HG02840 (cell line): Measurements from ENCODE around the gene FAM89B.

Experiments
- ATAC-seq: cut with Tn5 transposase; IDR thresholded peaks from one replicate; pipeline ENCODE4 v1.9.1; 2021; ENCODE audit warnings: mild to moderate bottlenecking, moderate library complexity, moderate number of reproducible peaks; ENCODE audit not compliant: unreplicated experiment, low FRiP score

The FAM89B gene

DNA sequence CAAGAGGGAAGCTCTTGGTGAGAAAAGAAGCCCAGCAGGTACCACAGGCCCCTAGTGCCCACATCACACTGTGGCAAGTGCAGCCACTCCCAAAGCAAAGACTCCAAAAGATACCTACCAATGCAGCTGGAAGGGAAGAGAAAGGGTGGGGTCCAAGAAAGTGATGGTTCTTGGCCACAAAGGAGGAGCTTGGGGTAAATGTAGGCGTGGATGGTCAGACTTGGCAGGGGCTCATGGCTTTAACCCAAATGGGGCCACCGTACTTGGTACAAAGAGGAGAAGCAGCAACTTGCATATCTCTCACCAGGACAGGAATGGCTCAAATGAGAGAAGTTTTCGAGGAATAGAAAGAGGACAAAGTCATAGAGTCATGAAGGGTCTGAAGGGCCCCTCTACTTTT lies 36.9 kb downstream of the FAM89B start:
- no peak for ATAC-seq

DNA sequence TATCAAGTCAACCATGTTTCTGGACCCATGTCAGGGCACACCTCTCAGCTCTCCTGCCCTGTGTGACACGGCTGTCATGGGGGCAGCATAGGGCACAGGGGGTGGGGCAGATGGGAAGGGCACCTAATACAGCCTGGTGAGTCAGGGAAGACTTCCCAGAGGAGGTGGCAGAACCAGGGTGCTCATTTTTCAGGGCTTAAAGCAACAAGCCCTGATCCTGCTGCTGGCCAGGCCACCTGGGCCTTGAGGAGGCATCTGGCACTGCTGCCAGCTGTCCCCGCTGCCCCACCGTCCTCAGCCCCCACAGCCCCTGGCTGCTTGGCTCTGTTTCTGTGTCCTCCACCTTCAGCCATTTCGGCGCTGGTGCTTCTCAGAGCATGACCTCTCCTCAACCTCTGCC lies 37.3 kb downstream of the FAM89B start:
- ATAC-seq = no peak

DNA sequence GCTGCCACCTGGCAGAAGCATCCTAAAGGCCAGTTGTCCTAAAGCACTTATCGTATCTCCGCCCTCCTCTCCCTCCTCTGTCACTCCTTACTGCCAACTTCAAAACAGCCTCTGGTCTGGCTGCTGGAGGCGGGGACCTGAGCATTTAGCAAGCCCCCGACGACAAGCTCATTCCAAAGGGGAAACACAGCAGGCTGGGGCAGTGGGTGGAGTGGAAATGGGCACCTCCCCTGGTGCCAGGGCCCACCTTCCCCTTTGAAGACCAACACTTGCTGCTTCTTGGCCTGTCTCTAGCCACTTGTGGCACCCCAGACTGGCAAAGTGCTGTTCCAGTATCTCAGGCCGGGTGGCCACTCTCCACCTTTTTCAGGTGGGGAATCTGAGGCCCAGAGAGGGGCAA lies 38.1 kb downstream of the FAM89B start:
- ATAC-seq = no peak

DNA sequence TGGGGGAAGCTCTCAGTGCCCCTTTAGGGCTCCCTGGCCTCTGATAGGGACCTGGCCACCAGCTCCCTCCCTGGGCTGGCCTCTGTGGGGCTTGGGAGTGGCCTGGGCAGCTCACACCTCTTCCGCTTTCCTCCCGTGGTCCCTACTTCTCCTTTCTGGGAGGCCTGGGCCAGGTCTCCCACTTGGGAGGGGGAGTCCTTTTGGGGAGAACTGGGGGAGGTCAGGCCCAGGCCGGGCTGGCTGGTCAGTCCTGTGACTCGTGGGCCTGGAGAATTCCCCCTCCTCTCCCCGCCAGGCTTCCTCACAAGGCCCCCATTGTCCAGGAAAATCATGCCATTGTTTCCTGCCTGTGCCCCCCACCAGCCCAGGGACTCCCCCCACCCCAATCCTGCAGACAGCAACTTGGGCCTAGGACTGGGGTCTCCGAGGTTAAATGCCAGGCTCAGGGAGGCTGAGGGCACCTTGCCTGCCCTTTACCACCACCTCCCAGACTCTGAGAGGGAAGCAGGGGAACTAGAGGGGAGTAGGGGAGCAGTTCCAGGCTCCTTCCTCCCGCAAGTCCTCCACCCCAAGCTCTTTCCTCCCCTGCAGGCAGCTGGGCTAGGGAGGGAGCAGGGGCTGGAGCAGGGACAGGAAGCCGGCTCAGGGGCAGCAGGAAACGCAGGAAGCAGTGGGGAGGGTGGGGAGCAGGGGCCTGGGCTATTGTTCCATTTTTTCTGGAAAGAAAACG lies 38.9 kb downstream of the FAM89B start:
- no peak for ATAC-seq

DNA sequence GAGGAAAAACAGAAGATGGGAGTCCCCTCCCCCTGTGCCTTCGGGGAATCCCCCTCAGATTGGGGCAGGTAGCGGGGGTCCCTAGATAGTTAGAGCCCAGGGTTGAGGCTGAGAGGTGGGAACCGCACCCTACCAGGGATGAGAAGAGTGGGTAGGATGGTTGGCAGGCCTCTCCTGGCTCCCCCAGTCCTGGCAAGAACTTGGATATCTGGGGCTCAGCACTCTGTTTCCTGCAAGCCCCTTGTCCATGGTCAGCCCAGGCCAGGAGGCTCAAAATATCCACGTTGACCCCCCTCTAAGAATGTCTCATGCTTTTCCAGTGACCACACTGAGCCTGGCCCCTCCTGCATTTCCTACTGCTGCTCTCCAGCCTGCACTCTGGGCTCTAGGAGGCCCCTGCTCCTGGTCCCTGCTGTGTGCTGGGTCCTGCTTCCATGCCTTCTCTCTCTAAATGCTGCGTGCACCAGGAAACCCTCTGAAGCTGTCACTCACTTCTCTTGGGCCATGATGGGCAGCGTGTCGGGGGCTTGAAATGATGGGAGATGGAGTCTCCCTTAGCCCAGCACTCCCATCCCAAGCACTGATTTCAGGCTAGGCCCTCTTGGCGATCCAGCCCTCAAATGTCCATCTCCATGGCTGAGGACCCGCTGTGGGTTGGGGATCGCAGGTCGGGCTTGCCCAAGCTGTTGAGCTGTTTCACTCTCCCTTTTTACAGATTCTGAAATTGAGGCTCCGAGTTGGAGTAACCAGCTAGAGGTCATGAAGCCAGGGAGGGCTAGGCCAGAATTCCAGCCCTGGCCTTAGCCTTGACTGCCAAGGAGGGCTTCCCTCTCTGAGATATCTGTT lies 39.6 kb downstream of the FAM89B start:
- no peak for ATAC-seq

DNA sequence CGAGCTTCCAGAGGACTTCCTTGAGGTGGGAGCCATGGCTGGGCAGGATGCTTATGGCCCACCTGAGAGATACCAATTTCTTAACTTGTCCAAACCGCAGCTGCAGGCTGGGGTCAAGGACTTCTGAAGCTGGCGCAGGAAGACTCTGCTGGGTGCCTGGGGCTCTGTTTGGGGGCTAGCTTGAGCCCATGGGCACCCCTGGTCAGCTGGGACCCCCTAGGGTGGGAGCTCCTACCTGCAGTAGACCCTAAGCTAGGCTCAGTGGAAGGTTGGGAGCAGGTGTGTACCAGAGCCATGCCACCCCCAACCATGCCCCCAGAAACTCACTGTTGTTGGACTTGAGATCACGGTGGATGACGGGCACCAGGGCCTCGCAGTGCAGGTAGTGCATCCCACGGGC lies 40.4 kb downstream of the FAM89B start:
- ATAC-seq = no peak

DNA sequence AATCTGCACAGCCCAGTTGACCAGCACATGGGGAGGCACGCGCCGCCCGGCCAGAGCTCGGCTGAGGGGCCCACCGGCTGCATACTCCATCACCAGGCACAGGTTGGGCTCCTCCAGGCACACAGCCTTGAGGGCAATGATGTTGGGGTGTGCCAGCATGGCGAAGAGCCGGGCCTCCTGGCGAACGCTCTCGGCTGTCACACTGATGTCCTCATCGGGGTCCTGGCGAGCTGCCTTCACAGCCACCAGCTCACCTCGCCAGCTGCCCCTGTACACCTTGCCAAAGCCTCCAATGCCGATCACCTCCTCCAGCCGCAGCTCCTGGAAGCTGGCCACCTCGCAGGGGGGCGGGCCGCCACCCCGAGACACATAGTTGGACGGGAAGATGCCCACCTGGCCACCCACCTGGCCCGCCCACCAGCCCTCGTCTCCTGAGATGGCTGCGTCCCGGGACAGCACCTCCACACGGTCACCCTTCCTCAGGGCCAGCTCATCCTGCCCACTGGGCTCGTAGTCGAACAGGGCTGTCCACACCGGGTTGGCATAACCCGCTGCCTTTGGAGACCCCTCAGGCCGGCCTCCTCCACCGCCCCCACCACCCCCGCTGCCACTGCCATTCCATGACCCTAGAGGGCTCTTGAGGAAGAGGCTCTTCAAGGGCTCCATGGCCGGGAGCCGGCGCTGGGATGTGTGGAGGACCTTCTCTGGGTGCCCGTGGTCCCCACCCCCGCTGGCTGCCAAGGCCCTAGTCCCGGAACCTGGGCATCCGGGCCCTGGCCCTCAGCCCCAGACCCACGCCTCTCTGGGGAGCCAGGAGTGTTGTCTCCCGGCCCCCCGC lies 41.0 kb downstream of the FAM89B start:
- ATAC-seq = no peak

DNA sequence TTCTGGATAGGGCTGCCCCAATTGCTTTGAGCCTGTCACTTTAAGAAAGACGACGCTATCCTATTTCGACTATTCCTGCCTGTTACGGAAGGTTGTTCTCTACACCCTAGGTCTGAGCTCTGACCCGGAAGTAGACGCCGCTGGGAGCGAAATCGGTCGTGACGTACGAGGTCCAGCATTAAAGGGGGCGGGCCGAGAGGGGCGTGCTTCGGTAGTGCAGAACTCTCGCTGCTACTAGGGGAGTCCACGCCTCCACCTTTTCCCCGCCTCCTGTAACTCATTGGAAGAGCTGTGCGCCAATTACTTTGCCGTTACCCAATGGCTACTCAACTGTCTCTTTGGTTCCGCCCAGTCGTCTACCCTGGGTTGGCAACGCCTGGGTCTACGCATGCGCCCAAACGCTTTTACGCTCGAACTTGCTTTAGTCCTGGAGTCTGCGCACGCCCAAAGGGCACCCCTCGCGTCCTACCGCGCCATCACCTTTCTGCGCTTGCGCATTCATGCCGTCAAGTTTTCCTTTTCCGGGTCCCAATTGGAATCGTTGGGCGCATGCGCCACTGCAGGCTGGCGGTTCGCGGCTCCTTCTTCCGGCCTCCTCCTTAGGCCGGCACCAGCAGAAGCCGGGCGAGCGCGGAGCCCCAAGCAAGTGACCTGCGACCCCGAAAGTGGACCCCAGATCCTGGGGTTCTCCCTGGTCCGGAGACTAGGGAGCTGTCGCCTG lies 43.1 kb downstream of the FAM89B start, which contains the start of gene PCNX3:
PCNX3 (plus strand) TSS at position 548 of the 721 bp plus-strand sequence. CDS start 536 bp downstream, outside the sequence.
- ATAC-seq = peak; percentile 76

DNA sequence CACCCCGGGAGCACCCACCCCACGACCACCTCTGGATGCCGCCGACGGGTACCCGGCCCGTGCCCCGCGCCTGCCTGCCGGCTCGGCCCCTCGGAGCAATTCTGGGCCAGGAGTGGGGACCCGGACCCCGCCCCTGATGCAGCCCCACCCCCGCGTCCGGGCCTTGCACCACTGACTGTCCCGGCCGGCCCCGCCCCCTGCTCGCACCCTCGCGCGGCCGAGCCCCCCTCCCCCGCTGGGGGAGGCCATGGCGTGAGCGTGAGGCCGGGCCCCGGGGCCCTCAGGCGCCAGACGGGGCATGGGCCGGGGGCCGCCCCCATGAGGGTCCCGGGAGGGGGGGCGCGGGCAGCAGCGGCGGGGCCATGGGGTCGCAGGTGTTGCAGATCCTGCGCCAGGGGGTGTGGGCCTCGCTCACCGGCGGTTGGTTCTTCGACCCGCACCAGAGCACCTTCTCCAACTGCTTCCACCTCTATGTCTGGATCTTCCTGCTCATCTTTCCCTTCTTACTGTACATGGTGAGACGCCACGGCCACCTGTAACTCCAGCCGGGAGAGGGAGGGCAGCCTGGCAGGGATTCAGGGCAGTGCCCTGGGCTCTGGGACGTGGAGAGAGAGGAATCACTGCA lies 43.7 kb downstream of the FAM89B start:
- no peak for ATAC-seq

DNA sequence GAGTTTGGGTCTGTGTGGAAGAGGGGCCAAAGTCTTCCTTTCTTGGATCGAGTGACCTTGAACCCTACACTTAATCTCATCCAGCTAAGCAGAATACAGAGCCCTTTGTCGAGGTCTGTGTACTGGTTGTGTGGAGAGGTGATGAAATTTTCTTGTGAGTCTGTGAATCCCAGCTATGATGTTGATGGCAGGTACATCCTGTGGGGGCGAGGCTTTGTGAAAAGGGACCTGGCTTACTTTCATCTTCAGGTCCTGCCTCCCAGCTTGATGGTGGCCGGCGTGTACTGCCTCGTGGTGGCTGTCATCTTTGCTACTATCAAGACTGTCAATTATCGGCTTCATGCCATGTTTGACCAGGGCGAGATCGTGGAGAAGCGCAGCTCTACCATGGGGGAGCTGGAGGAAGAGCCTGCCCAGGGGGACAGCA lies 44.2 kb downstream of the FAM89B start:
- no peak for ATAC-seq

DNA sequence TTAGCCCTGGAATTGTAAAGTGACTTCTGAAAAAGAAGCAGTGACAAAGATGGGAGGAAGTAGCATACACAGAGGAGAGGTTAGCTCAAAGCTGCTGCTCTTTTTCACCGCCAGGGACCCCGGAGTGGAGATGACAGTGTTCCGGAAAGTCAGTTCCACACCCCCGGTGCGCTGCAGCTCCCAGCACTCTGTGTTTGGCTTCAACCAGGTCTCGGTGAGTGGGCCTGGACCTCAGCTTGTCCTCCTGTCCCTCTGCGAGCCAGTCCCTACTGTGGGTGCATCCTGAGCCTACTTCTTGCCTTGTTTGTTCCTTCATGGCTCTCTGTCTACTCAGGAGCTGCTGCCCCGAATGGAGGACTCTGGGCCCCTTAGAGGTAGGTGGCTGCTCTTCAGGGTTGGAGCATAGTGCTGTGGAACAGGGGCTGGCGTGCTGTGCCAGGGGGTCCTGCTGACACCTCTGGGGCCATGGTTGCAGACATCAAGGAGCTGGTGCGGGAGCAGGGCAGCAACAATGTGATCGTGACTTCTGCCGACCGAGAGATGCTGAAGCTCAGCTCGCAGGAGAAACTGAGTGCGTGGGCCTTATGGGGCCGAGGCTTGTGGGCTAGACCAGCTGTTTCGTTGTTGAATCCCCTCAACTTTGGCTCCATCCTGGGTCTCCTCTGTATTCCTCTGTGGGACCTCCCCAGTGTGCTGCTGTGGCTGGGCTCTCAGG lies 45.0 kb downstream of the FAM89B start:
- no peak for ATAC-seq

DNA sequence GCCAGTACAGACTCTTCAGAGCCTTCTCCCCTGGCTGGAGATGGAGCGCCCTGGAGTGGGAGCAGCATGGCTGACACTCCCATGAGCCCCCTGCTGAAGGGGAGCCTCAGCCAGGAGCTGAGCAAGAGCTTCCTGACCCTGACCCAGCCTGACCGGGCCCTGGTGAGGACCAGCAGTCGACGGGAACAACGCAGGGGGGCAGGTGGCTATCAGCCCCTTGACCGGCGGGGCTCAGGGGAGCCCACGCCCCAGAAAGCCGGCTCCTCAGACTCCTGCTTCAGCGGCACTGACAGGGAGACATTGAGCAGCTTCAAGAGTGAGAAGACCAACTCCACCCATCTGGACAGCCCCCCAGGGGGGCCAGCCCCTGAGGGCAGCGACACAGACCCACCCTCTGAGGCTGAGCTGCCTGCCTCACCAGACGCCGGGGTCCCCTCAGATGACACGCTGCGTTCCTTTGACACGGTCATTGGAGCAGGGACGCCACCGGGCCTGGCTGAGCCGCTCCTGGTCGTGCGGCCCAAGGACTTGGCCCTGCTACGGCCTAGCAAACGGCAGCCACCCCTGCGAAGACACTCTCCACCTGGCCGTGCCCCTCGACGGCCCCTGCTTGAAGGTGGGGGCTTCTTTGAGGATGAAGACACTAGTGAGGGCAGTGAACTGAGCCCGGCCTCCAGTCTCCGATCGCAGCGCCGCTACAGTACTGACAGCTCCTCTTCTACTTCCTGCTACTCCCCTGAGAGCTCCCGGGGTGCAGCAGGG lies 45.8 kb downstream of the FAM89B start:
- ATAC-seq = no peak

DNA sequence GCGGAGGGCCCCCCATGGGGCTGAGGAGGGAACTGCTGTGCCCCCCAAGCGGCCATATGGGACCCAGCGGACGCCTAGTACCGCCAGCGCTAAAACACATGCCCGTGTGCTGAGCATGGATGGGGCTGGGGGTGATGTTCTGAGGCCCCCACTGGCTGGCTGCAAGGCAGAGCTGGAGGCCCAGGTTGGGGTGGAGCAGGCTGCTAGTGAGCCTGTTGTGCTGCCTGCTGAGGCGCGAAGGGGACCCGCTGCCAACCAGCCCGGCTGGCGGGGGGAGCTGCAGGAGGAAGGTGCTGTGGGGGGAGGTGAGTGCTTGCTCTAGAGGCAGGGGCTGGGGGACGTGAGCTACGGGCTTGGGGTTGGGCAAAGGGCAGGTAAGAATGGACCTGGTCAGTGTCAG lies 46.4 kb downstream of the FAM89B start:
- ATAC-seq = no peak

DNA sequence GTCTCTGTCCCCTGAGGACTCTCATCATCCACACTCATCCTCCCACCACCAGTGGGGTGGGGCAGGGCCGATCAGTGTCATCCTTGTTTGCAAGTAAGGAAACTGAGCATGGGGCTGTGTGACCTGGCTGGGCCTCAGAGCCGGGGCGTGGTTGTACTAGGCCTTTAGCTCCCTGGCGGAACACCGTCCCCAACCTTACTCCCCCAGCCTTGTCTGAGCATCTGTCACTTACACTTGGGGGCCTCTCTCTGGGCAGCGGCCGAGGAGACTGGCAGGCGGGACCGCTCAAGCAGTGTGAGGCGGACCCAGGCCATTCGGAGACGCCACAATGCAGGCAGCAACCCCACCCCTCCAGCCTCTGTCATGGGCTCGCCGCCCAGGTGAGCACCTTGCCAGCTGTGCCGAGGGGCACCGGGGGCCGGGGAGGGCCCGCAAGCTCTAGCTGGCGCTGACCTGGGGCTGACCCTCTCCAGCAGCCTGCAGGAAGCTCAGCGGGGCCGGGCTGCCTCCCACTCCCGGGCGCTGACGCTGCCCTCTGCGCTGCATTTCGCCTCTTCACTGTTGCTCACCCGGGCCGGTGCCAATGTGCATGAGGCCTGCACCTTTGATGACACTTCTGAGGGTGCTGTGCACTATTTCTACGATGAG lies 47.1 kb downstream of the FAM89B start:
- ATAC-seq = no peak

DNA sequence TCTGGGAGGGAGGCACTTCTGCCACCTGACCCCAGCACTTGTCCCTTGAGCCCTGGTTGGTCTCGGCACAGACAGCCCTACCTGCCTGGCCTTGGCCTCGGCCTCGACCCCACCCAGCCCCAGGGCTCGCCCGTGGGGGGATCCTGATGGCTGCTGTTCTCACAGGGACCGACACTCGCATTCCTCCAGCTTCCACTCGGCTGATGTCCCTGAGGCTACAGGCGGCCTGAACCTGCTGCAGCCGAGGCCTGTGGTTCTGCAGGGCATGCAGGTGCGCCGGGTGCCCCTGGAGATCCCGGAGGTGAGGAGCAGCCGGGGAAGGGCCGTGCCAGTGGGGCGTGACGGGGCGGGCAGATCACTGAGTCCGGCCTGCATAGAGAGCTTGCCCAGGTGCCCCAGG lies 48.3 kb downstream of the FAM89B start:
- no peak for ATAC-seq

DNA sequence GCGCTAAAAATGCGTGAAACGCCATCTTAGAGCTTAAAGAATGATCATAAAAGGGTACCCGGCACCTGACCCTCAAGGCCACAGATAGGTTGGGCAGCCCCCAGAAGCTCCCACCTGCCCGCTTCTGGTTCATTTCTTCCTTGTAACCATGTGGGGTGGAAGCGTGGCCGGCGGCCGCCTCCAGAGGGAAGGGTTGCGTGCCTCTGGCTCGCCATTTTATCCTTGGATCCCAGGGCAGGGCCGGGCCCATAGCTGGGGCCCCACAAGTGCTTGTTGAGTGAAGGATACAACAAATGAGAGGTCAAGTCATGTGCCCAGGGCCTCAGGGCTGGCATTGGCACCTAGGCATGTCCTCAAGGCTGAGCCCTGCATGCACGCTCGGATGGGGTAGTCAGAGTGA lies 49.1 kb downstream of the FAM89B start:
- ATAC-seq = no peak

DNA sequence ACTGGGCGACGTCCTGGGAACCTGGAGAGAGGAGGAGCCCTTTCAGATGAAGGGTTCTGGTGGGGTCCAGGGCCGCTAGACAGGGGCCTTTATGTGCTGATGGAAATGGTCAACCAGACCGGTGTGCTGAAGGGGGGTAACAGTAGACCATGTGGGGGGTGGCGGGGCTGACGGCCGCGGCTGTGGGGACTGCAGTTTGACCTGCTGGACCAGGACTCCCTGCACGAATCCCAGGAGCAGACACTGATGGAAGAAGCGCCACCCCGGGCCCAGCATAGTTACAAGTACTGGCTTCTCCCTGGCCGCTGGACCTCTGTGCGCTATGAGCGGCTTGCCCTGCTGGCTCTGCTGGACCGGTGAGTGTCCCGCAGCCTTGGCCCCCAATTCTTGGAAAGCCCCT lies 49.7 kb downstream of the FAM89B start:
- no peak for ATAC-seq

DNA sequence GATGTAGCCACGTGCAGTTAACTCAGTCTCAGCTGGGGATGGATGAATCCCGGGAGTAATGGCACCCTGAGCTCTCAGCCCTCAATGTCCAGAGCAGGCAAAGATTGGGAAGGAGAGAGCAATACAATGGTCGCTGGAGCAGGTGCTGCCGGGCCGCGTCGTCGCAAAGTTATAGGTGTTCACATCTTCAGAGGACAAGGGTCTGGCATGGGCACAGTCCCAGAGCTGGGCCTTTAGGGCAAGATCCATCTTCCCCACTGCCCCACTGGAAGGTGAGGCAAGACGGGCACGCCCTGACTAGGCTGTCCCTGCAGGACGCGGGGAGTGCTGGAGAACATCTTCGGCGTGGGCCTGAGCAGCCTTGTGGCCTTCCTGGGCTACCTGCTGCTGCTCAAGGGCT lies 50.8 kb downstream of the FAM89B start:
- no peak for ATAC-seq
